SK-N-SH (cell line): ENCODE results near the gene CDC34. TPM values are rescaled to one million over a fixed set of nuclear protein-coding genes. Genes with fewer than 3 reads are reported as not detected.

Experiments
- CTCF ChIA-PET: fragments of 300-600, 350-600 bp; formaldehyde crosslinking; extraction: SDS; loops from one replicate; lab custom pipeline; 2021; lab: Yijun Ruan, JAX
- POLR2A ChIA-PET: fragments of 350-600 bp; sonication (Branson Sonifier 250); formaldehyde crosslinking; extraction: SDS; loops from one replicate; lab custom pipeline; 2020; ENCODE audit warnings: antibody characterized with exemption, inconsistent platforms; lab: Yijun Ruan, JAX
- DNase-seq: peaks from one replicate; pipeline ENCODE4 v3.0.0; 2012
- H2AFZ ChIP-seq: fragments of 200-600 bp; sonication (generic); 2 replicates; pipeline ENCODE4 v1.8.1; 2016; ENCODE audit warnings: antibody characterized with exemption, mild to moderate bottlenecking, low read depth
- H3F3A ChIP-seq: fragments of 200-600 bp; sonication (generic); replicated peaks from 2 replicates; pipeline ENCODE3; 2016; ENCODE audit warnings: antibody characterized with exemption, mild to moderate bottlenecking; ENCODE audit not compliant: insufficient read depth
- H3K27ac ChIP-seq, 2 experiments: fragments of 200-500 bp in 1 of 2; fragments of 200-600 bp in 1 of 2; sonication (Bioruptor generic) in 1 of 2; sonication (generic), shearing (Covaris generic) in 1 of 2; 2 replicates each; pipeline versions ENCODE4 v1.5.1 to v1.6.1; 2014 to 2016; ENCODE audit warnings: low read depth in 2 of 2, inconsistent platforms in 1 of 2, low read length in 1 of 2, mild to moderate bottlenecking in 1 of 2, mixed read lengths in 1 of 2
- H3K27me3 ChIP-seq: fragments of 200-600 bp; sonication (generic), shearing (Covaris generic); 2 replicates; pipeline ENCODE4 v1.6.1; 2016; ENCODE audit warnings: mixed run types; ENCODE audit not compliant: insufficient read depth
- H3K36me3 ChIP-seq, 2 experiments: fragments of 200-500 bp in 1 of 2; fragments of 200-600 bp in 1 of 2; sonication (Bioruptor generic) in 1 of 2; sonication (generic) in 1 of 2; replicated peaks in 1 of 2; 2 replicates each; pipeline versions ENCODE3 to v1.5.1; 2014 to 2016; ENCODE audit warnings: low read length in 1 of 2, mild to moderate bottlenecking in 1 of 2; ENCODE audit not compliant: insufficient read depth in 2 of 2, control insufficient read depth in 1 of 2
- H3K4me1 ChIP-seq, 2 experiments: fragments of 200-500 bp in 1 of 2; fragments of 200-600 bp in 1 of 2; sonication (Bioruptor generic) in 1 of 2; sonication (generic), shearing (Covaris generic) in 1 of 2; 2 replicates each; pipeline versions ENCODE4 v1.5.1 to v1.6.1; 2014 to 2016; ENCODE audit warnings: low read depth in 1 of 2, low read length in 1 of 2, mixed run types in 1 of 2; ENCODE audit not compliant: insufficient read depth in 2 of 2, control insufficient read depth in 1 of 2
- H3K4me2 ChIP-seq: fragments of 200-600 bp; sonication (generic), shearing (Covaris generic); 2 replicates; pipeline ENCODE4 v1.6.1; 2017; ENCODE audit warnings: mixed run types
- H3K4me3 ChIP-seq, 2 experiments: fragments of 200-500 bp in 1 of 2; fragments of 200-600 bp in 1 of 2; sonication (Bioruptor generic) in 1 of 2; sonication (generic), shearing (Covaris generic) in 1 of 2; 2 replicates each; pipeline versions ENCODE4 v1.5.1 to v1.8.1; 2014 to 2016; ENCODE audit warnings: low read depth in 2 of 2, inconsistent platforms in 1 of 2, low read length in 1 of 2, mild to moderate bottlenecking in 1 of 2, mixed read lengths in 1 of 2, moderate library complexity in 1 of 2
- H3K79me2 ChIP-seq: fragments of 200-600 bp; sonication (generic); 2 replicates; pipeline ENCODE4 v1.8.1; 2017; ENCODE audit warnings: mild to moderate bottlenecking; ENCODE audit not compliant: insufficient read depth
- H3K9ac ChIP-seq: fragments of 200-600 bp; sonication (generic); 2 replicates; pipeline ENCODE4 v1.6.1; 2017; ENCODE audit warnings: mixed run types
- H3K9me2 ChIP-seq: fragments of 200-600 bp; sonication (generic); 2 replicates; pipeline ENCODE4 v1.6.1; 2017; ENCODE audit warnings: mixed run types
- H3K9me3 ChIP-seq: fragments of 200-600 bp; sonication (generic); 2 replicates; pipeline ENCODE4 v1.6.1; 2017; ENCODE audit warnings: mixed run types, mild to moderate bottlenecking, moderate library complexity
- H4K20me1 ChIP-seq: fragments of 200-600 bp; sonication (generic); 2 replicates; pipeline ENCODE4 v1.6.1; 2017; ENCODE audit warnings: mild to moderate bottlenecking, mixed run types; ENCODE audit not compliant: insufficient read depth
- ELF1 ChIP-seq: IDR thresholded peaks from 2 replicates; pipeline ENCODE4 v1.4.0; 2012
- EP300 ChIP-seq, 2 experiments: IDR thresholded peaks; 2 replicates each; pipeline versions ENCODE4 v1.4.0 to v1.6.1; 2012; ENCODE audit warnings: borderline replicate concordance in 1 of 2, low read depth in 1 of 2, low read length in 1 of 2
- FOSL2 ChIP-seq: IDR thresholded peaks from 2 replicates; pipeline ENCODE4 v1.4.0; 2012; ENCODE audit warnings: low read depth, mild to moderate bottlenecking, moderate library complexity, borderline replicate concordance
- FOXJ3 ChIP-seq: sonication (generic); formaldehyde crosslinking; IDR thresholded peaks from 2 replicates; pipeline ENCODE4 v1.5.1; 2020; ENCODE audit warnings: mild to moderate bottlenecking, missing genetic modification reagents
- FOXM1 ChIP-seq: IDR thresholded peaks from 2 replicates; pipeline ENCODE4 v1.4.0; 2012; ENCODE audit warnings: low read depth, mild to moderate bottlenecking
- GABPA ChIP-seq: IDR thresholded peaks from 2 replicates; pipeline ENCODE4 v1.4.0; 2012; ENCODE audit warnings: low read depth, mild to moderate bottlenecking
- JUND ChIP-seq: IDR thresholded peaks from 2 replicates; pipeline ENCODE4 v1.4.0; 2012
- MEF2A ChIP-seq: IDR thresholded peaks from 2 replicates; pipeline ENCODE4 v1.4.0; 2012; ENCODE audit warnings: low read depth, borderline replicate concordance
- NFIC ChIP-seq: IDR thresholded peaks from 2 replicates; pipeline ENCODE4 v1.4.0; 2012; ENCODE audit warnings: borderline replicate concordance
- NRF1 ChIP-seq: IDR thresholded peaks from 2 replicates; pipeline ENCODE4 v1.6.1; 2012; ENCODE audit warnings: low read depth, mild to moderate bottlenecking, low read length
- RAD21 ChIP-seq: IDR thresholded peaks from 2 replicates; pipeline ENCODE4 v1.6.1; 2012; ENCODE audit warnings: mild to moderate bottlenecking, low read length
- RCOR1 ChIP-seq: fragments of 150-350 bp; IDR thresholded peaks from 2 replicates; pipeline ENCODE4 v1.6.1; 2017; ENCODE audit warnings: antibody characterized with exemption, low read length
- RFX5 ChIP-seq: IDR thresholded peaks from 2 replicates; pipeline ENCODE4 v1.6.1; 2012; ENCODE audit warnings: mild to moderate bottlenecking, improper control_type of control experiment, low read length
- RXRA ChIP-seq: IDR thresholded peaks from 2 replicates; pipeline ENCODE4 v1.4.0; 2012; ENCODE audit warnings: low read depth, mild to moderate bottlenecking, borderline replicate concordance
- SIN3A ChIP-seq: IDR thresholded peaks from 2 replicates; pipeline ENCODE4 v1.6.1; 2012; ENCODE audit warnings: low read depth, mild to moderate bottlenecking, low read length, moderate library complexity, borderline replicate concordance
- SMC3 ChIP-seq: IDR thresholded peaks from 2 replicates; pipeline ENCODE4 v1.6.1; 2012; ENCODE audit warnings: low read depth, low read length, improper control_type of control experiment
- WGBS: methylation state at CpG from one replicate; pipeline ENCODE4 v1.1.6; 2017; ENCODE audit warnings: low lambda C conversion rate; 5-methylcytosine and 5-hydroxymethylcytosine counted together
- polyA plus RNA-seq, 3 experiments: library from polyadenylated mRNA; depleted of rRNA; stranded (reverse); fragments of >200 nt; gene quantifications; 2 replicates each; pipeline ENCODE4 v1.2.3, GENCODE V29; 2012
- TF ChIP-seq, protein P1 (sequence below): IDR thresholded peaks from 2 replicates; pipeline ENCODE4; 2012
- TF ChIP-seq, protein P2 (sequence below): IDR thresholded peaks from 2 replicates; pipeline ENCODE4 v1.6.1; 2012; ENCODE audit warnings: mild to moderate bottlenecking, low read depth, low read length, moderate library complexity
- TF ChIP-seq, protein P3 (sequence below): fragments of 150-350 bp; IDR thresholded peaks from 2 replicates; pipeline ENCODE4 v1.6.1; 2017; ENCODE audit warnings: antibody characterized with exemption, low read length, low read depth, borderline replicate concordance
- TF ChIP-seq, protein P4 (sequence below): IDR thresholded peaks from 2 replicates; pipeline ENCODE4 v1.4.0; 2012; ENCODE audit warnings: low read depth

Gene CDC34
- polyA plus RNA-seq, 1 of the 3 experiments (the other 2 are of a cell fraction), result 96.7 TPM

DNA sequence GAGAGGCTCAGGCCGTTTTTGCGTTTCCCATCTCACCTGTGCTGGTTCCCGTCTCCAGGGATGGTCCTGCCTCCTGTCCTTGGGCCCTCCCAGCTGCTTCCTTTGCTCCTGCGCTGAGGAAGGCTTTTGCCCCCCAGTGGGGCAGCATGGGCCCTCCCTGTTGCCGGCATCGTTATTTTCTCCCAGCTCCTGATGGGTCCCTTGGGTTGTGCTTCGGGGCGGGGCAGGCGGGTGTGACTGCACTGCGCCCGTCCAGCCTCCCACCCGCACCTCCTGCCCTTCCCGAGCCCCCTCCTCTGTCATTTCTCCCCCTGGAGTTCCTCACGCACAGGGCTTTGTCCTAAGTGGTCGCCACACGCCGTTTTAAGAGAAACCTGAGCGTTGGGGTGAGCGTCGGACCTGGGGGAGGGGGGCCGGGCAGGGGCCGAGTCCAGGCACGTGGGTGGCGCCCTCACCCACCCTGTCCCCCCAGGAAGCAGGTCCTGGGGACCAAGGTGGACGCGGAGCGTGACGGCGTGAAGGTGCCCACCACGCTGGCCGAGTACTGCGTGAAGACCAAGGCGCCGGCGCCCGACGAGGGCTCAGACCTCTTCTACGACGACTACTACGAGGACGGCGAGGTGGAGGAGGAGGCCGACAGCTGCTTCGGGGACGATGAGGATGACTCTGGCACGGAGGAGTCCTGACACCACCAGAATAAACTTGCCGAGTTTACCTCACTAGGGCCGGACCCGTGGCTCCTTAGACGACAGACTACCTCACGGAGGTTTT, 9.5 kb downstream of the CDC34 start:
- no peak for DNase-seq
- H3K79me2 ChIP-seq, result peaks cover 12% of the 10 kb centered on the region
- CTCF ChIA-PET, result interaction anchor here (1.9 kb wide), 1 partner anchor 28 kb away, joined by 4 read pairs; no protein-coding TSS in a partner anchor
- H2AFZ ChIP-seq, result no peak overlapping the region
- H3K27me3 ChIP-seq, result no peaks in the 10 kb centered on the region
- no peak overlapping the region for H3K9ac ChIP-seq
- no peak overlapping the region for H3K27ac ChIP-seq
- no peaks in the 10 kb centered on the region; a peak in 1 of 4 replicates for H3K4me1 ChIP-seq
- POLR2A ChIA-PET, result no interaction called here
- no peaks in the 10 kb centered on the region for H3F3A ChIP-seq
- no peaks in the 10 kb centered on the region for H3K9me3 ChIP-seq
- H4K20me1 ChIP-seq, result 0 out of 2 replicates have a peak, but pooled peaks cover 3% of the 10 kb centered on the region
- no peak overlapping the region for H3K4me2 ChIP-seq
- TF ChIP-seq SMC3 (no peak), SIN3A (no peak), EP300 (IDR thresholded peaks at IDR 0.05; ENCODE audit: borderline replicate concordance in 1 of 2, low read depth in 1 of 2, low read length in 1 of 2) (no peak), NFIC (no peak), MEF2A (no peak), ELF1 (no peak), FOXM1 (no peak), FOSL2 (no peak), RXRA (no peak), FOXJ3 (no peak), RFX5 (no peak), RCOR1 (no peak), NRF1 (no peak)
- TF ChIP-seq, protein P1, sequence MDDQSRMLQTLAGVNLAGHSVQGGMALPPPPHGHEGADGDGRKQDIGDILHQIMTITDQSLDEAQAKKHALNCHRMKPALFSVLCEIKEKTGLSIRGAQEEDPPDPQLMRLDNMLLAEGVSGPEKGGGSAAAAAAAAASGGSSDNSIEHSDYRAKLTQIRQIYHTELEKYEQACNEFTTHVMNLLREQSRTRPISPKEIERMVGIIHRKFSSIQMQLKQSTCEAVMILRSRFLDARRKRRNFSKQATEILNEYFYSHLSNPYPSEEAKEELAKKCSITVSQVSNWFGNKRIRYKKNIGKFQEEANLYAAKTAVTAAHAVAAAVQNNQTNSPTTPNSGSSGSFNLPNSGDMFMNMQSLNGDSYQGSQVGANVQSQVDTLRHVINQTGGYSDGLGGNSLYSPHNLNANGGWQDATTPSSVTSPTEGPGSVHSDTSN, result no peak
- TF ChIP-seq, all 33 proteins: peak for 0
- Histone ChIP-seq H3K4me3 (no peak overlapping the region), H3K9me2 (no peaks in the 10 kb centered on the region), H3K36me3 (peaks cover 0 to 40% of the 10 kb centered on the region in 2 experiments)
- 94% methylated on average over 51 of the region's 51 CpGs for WGBS

DNA sequence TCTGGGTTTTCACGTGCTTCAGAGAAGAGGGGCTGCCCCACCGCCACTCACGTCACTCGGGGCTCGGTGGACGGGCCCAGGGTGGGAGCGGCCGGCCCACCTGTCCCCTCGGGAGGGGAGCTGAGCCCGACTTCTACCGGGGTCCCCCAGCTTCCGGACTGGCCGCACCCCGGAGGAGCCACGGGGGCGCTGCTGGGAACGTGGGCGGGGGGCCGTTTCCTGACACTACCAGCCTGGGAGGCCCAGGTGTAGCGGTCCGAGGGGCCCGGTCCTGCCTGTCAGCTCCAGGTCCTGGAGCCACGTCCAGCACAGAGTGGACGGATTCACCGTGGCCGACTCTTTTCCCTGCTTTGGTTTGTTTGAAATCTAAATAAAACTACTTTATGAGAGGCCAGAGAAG, 10.1 kb downstream of the CDC34 start:
- ChIA-PET POLR2A (interaction anchor here (1.1 to 1.8 kb wide), 2 partner anchors 10 to 15 kb away, joined by 3 to 8 read pairs; partner anchors contain the start of gene CDC34), CTCF (interaction anchor here (1.0 to 1.9 kb wide), 2 partner anchors 27 to 44 kb away, joined by 4 read pairs; no protein-coding TSS in a partner anchor)
- H3K9me3 ChIP-seq, result no peaks in the 10 kb centered on the region
- no peaks in the 10 kb centered on the region; a peak in 1 of 4 replicates for H3K4me1 ChIP-seq
- H3K9ac ChIP-seq, result no peak overlapping the region
- H2AFZ ChIP-seq, result no peak overlapping the region
- DNase-seq, result no peak
- peaks cover 7% of the 10 kb centered on the region; the same call in 1 of the 2 replicates for H3K79me2 ChIP-seq
- H4K20me1 ChIP-seq, result no peaks in the 10 kb centered on the region
- H3K27ac ChIP-seq, result no peak overlapping the region
- H3K27me3 ChIP-seq, result no peaks in the 10 kb centered on the region
- 98% methylated on average over 9 of the region's 26 CpGs for WGBS
- H3K4me3 ChIP-seq, result no peak overlapping the region
- peaks cover 0 to 34% of the 10 kb centered on the region in 2 experiments for H3K36me3 ChIP-seq
- H3K9me2 ChIP-seq, result no peaks in the 10 kb centered on the region
- no peak overlapping the region for H3K4me2 ChIP-seq
- H3F3A ChIP-seq, result no peaks in the 10 kb centered on the region
- TF ChIP-seq FOXJ3, result no peak
- no peak for TF ChIP-seq FOSL2
- TF ChIP-seq JUND, result no peak
- no peak for TF ChIP-seq RAD21
- TF ChIP-seq, protein P2, sequence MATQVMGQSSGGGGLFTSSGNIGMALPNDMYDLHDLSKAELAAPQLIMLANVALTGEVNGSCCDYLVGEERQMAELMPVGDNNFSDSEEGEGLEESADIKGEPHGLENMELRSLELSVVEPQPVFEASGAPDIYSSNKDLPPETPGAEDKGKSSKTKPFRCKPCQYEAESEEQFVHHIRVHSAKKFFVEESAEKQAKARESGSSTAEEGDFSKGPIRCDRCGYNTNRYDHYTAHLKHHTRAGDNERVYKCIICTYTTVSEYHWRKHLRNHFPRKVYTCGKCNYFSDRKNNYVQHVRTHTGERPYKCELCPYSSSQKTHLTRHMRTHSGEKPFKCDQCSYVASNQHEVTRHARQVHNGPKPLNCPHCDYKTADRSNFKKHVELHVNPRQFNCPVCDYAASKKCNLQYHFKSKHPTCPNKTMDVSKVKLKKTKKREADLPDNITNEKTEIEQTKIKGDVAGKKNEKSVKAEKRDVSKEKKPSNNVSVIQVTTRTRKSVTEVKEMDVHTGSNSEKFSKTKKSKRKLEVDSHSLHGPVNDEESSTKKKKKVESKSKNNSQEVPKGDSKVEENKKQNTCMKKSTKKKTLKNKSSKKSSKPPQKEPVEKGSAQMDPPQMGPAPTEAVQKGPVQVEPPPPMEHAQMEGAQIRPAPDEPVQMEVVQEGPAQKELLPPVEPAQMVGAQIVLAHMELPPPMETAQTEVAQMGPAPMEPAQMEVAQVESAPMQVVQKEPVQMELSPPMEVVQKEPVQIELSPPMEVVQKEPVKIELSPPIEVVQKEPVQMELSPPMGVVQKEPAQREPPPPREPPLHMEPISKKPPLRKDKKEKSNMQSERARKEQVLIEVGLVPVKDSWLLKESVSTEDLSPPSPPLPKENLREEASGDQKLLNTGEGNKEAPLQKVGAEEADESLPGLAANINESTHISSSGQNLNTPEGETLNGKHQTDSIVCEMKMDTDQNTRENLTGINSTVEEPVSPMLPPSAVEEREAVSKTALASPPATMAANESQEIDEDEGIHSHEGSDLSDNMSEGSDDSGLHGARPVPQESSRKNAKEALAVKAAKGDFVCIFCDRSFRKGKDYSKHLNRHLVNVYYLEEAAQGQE, result no peak
- TF ChIP-seq RXRA, result no peak
- TF ChIP-seq, protein P3, sequence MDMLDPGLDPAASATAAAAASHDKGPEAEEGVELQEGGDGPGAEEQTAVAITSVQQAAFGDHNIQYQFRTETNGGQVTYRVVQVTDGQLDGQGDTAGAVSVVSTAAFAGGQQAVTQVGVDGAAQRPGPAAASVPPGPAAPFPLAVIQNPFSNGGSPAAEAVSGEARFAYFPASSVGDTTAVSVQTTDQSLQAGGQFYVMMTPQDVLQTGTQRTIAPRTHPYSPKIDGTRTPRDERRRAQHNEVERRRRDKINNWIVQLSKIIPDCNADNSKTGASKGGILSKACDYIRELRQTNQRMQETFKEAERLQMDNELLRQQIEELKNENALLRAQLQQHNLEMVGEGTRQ, result no peak
- TF ChIP-seq NRF1, result no peak
- TF ChIP-seq, protein P4, sequence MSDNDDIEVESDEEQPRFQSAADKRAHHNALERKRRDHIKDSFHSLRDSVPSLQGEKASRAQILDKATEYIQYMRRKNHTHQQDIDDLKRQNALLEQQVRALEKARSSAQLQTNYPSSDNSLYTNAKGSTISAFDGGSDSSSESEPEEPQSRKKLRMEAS, result no peak
- TF ChIP-seq ELF1, result no peak
- no peak for TF ChIP-seq RCOR1
- no peak for TF ChIP-seq SMC3
- no peak for TF ChIP-seq MEF2A
- TF ChIP-seq GABPA, result no peak
